ENCODE measurements around the gene MTHFS. TPM values are rescaled to one million over a fixed set of nuclear protein-coding genes. Genes with fewer than 3 reads are reported as not detected.

MTHFS gene
- total and polyA plus RNA-seq, 2 donors (not counting 1 experiment from before 2014, with no cell fraction given) = 9.5 to 21.6 TPM

DNA sequence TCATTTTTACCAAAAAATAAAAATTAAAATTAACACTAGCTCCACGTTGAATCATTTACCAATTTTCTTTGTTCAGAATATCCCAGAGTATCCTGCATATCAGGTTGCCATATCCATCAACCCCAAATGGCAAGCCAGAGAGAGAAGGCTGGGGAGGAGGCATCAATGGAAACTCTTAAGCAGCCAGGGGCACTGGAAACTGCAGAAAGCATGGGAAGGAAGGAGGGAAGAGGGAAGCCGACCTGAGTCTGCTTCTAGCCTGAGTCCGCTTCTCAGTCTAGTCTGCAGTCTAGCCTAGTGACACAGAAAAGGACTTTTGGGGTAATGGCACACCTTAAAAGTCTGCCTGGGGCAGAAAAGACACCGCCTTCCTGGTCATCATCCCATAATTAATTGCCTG, 1.6 kb upstream of the MTHFS start:
- no peak overlapping the region for H2AFZ ChIP-seq (ENCODE audit: low read length)
- DNase-seq (ENCODE audit: low read depth in 2 of 2) = no peak
- H3K9ac ChIP-seq (ENCODE audit: insufficient read depth, low read length) = no peak overlapping the region
- no peaks in the 10 kb centered on the region for H3K79me2 ChIP-seq (ENCODE audit: control insufficient read depth, insufficient read depth, low read length)
- TF ChIP-seq CTCF (conservative IDR thresholded peaks at IDR 0.05 in 1 of 2, IDR thresholded peaks at IDR 0.05 in 1 of 2; ENCODE audit: low read depth in 1 of 2, low read length in 2 of 2) (no peak), EZH2 (IDR thresholded peaks at IDR 0.05; ENCODE audit: low read length, missing control alignments) (no peak)
- no peak overlapping the region for H3K4me3 ChIP-seq (replicated peaks in 1 of 4; ENCODE audit: control extremely low read depth in 1 of 4, insufficient read depth in 1 of 4, low read depth in 3 of 4, low read length in 4 of 4)
- no peaks in the 10 kb centered on the region for H4K20me1 ChIP-seq (ENCODE audit: control insufficient read depth, extremely low read depth, insufficient read depth, low read length)
- H3K36me3 ChIP-seq (ENCODE audit: control insufficient read depth, insufficient read depth, low read length) = no peaks in the 10 kb centered on the region
- H3K4me2 ChIP-seq (ENCODE audit: extremely low read depth, insufficient read depth, low read length) = peak overlapping the region; percentile 1
- peaks cover 10% of the 10 kb centered on the region for H3K4me1 ChIP-seq (ENCODE audit: control insufficient read depth, extremely low read depth, insufficient read depth, low read length)
- no peaks in the 10 kb centered on the region for H3K9me3 ChIP-seq (ENCODE audit: control insufficient read depth, insufficient read depth, low read depth, low read length)
- H3K27ac ChIP-seq (ENCODE audit: insufficient read depth, low read length) = peak overlapping the region; percentile 13
- no peaks in the 10 kb centered on the region for H3K27me3 ChIP-seq (ENCODE audit: control insufficient read depth, insufficient read depth, low read length)

DNA sequence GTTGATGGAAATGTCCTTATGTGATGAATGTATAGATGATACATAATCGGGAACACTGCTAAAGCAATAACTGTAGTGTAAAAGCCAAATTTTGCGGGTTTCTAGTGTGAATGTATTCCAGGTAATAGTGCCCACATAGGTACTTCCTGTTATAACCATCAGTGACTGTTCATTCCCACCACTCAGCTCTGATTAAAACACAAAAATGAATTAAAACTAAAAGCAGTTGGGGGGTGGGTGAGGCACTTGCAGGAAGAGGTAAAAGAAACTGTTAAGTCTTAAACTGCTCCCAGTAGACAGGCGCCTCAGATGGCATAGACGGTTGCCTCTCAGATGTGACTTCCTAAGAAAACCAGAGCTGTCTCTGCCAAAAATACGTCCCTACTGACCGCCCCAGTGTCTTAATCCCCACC, 893 bp upstream of the MTHFS start:
- H3K4me2 ChIP-seq (ENCODE audit: extremely low read depth, insufficient read depth, low read length) = peak overlapping the region; percentile 89
- peaks cover 10% of the 10 kb centered on the region for H3K4me1 ChIP-seq (ENCODE audit: control insufficient read depth, extremely low read depth, insufficient read depth, low read length)
- no peaks in the 10 kb centered on the region for H3K9me3 ChIP-seq (ENCODE audit: control insufficient read depth, insufficient read depth, low read depth, low read length)
- H3K4me3 ChIP-seq (replicated peaks in 1 of 4; ENCODE audit: control extremely low read depth in 1 of 4, insufficient read depth in 1 of 4, low read depth in 3 of 4, low read length in 4 of 4) = peak overlapping the region in 3 of 4 experiments; percentile 63 to 72 (median 70)
- peak overlapping the region; percentile 85 for H3K27ac ChIP-seq (ENCODE audit: insufficient read depth, low read length)
- H4K20me1 ChIP-seq (ENCODE audit: control insufficient read depth, extremely low read depth, insufficient read depth, low read length) = no peaks in the 10 kb centered on the region
- H2AFZ ChIP-seq (ENCODE audit: low read length) = no peak overlapping the region
- no peak overlapping the region for H3K9ac ChIP-seq (ENCODE audit: insufficient read depth, low read length)
- H3K36me3 ChIP-seq (ENCODE audit: control insufficient read depth, insufficient read depth, low read length) = no peaks in the 10 kb centered on the region
- no peak for DNase-seq (ENCODE audit: low read depth in 2 of 2)
- no peaks in the 10 kb centered on the region for H3K79me2 ChIP-seq (ENCODE audit: control insufficient read depth, insufficient read depth, low read length)
- H3K27me3 ChIP-seq (ENCODE audit: control insufficient read depth, insufficient read depth, low read length) = no peaks in the 10 kb centered on the region
- TF ChIP-seq EZH2 (IDR thresholded peaks at IDR 0.05; ENCODE audit: low read length, missing control alignments) = no peak
- TF ChIP-seq CTCF (conservative IDR thresholded peaks at IDR 0.05 in 1 of 2, IDR thresholded peaks at IDR 0.05 in 1 of 2; ENCODE audit: low read depth in 1 of 2, low read length in 2 of 2) = no peak

GRCh38 chr15:79897380-79897678, 515 bp upstream of the MTHFS start:
- TF ChIP-seq EZH2 (IDR thresholded peaks at IDR 0.05; ENCODE audit: low read length, missing control alignments) (no peak), CTCF (conservative IDR thresholded peaks at IDR 0.05 in 1 of 2, IDR thresholded peaks at IDR 0.05 in 1 of 2; ENCODE audit: low read depth in 1 of 2, low read length in 2 of 2) (no peak)
- no peaks in the 10 kb centered on the region for H3K36me3 ChIP-seq (ENCODE audit: control insufficient read depth, insufficient read depth, low read length)
- peak overlapping the region; percentile 85 for H3K27ac ChIP-seq (ENCODE audit: insufficient read depth, low read length)
- peak overlapping the region; percentile 89 for H3K4me2 ChIP-seq (ENCODE audit: extremely low read depth, insufficient read depth, low read length)
- H4K20me1 ChIP-seq (ENCODE audit: control insufficient read depth, extremely low read depth, insufficient read depth, low read length) = no peaks in the 10 kb centered on the region
- H2AFZ ChIP-seq (ENCODE audit: low read length) = peak overlapping the region; percentile 95
- no peaks in the 10 kb centered on the region for H3K27me3 ChIP-seq (ENCODE audit: control insufficient read depth, insufficient read depth, low read length)
- peak overlapping the region; percentile 62 to 72 (median 66) for H3K4me3 ChIP-seq (replicated peaks in 1 of 4; ENCODE audit: control extremely low read depth in 1 of 4, insufficient read depth in 1 of 4, low read depth in 3 of 4, low read length in 4 of 4)
- H3K4me1 ChIP-seq (ENCODE audit: control insufficient read depth, extremely low read depth, insufficient read depth, low read length) = peaks cover 10% of the 10 kb centered on the region
- DNase-seq (ENCODE audit: low read depth in 2 of 2) = peak in 1 of 2 donors; percentile 25
- H3K79me2 ChIP-seq (ENCODE audit: control insufficient read depth, insufficient read depth, low read length) = no peaks in the 10 kb centered on the region
- H3K9me3 ChIP-seq (ENCODE audit: control insufficient read depth, insufficient read depth, low read depth, low read length) = no peaks in the 10 kb centered on the region
- H3K9ac ChIP-seq (ENCODE audit: insufficient read depth, low read length) = peak overlapping the region; percentile 87
